Nephron (organoid): ENCODE results near the gene PIK3R5.
A peak's percentile ranks its signal among the peaks of the same experiment; 100 is the strongest.

Experiments
- H3K27ac Mint-ChIP-seq, 3 experiments: 2 replicates each; pipeline ENCODE4 v1.8.0; 2020; ENCODE audit warnings: mixed read lengths in 3 of 3, mild to moderate bottlenecking in 2 of 3, moderate library complexity in 1 of 3
- H3K27me3 Mint-ChIP-seq: 2 replicates; pipeline ENCODE4 v1.8.0; 2021; ENCODE audit warnings: low read depth, mild to moderate bottlenecking, moderate library complexity, mixed read lengths
- H3K36me3 Mint-ChIP-seq: 2 replicates; pipeline ENCODE4 v1.8.0; 2020; ENCODE audit warnings: low read depth, mixed read lengths
- H3K4me1 Mint-ChIP-seq: 2 replicates; pipeline ENCODE4 v1.8.0; 2020; ENCODE audit warnings: mixed read lengths
- H3K4me3 Mint-ChIP-seq, 3 experiments: 2 replicates each; pipeline ENCODE4 v1.8.0; 2020; ENCODE audit warnings: mild to moderate bottlenecking in 3 of 3, mixed read lengths in 3 of 3, moderate library complexity in 2 of 3
- H3K9me3 Mint-ChIP-seq: 2 replicates; pipeline ENCODE4 v1.8.0; 2020; ENCODE audit warnings: mixed read lengths
- CTCF ChIP-seq, 3 experiments: fragments of 200-600 bp; sonication (generic); IDR thresholded peaks; one replicate each; pipeline ENCODE4 v1.5.0; 2021; ENCODE audit warnings: antibody characterized with exemption in 3 of 3; ENCODE audit not compliant: unreplicated experiment in 3 of 3

The PIK3R5 gene

GRCh38 chr17:8873801-8874715, 91.4 kb downstream of the PIK3R5 start:
- Mint-ChIP-seq H3K36me3 (no peaks in the 10 kb centered on the region), H3K4me3 (no peak overlapping the region), H3K27me3 (peaks cover 36% of the 10 kb centered on the region)

GRCh38 chr17:8872705-8873435, 92.6 kb downstream of the PIK3R5 start:
- H3K9me3 Mint-ChIP-seq, result no peaks in the 10 kb centered on the region
- H3K36me3 Mint-ChIP-seq, result no peaks in the 10 kb centered on the region
- no peak for TF ChIP-seq CTCF (IDR thresholded peaks at IDR 0.05; ENCODE audit: unreplicated experiment in 3 of 3)
- H3K4me3 Mint-ChIP-seq, result peak overlapping the region in 1 of 3 experiments; percentile 1
- peaks cover 47% of the 10 kb centered on the region for H3K27me3 Mint-ChIP-seq
- peaks cover 18% of the 10 kb centered on the region for H3K4me1 Mint-ChIP-seq
- H3K27ac Mint-ChIP-seq, result no peak overlapping the region

More at GRCh38 chr17:8873801-8874715, 91.4 kb downstream of the PIK3R5 start:
- Mint-ChIP-seq H3K9me3 (no peaks in the 10 kb centered on the region), H3K4me1 (peaks cover 18% of the 10 kb centered on the region), H3K27ac (no peak overlapping the region)
- TF ChIP-seq CTCF (IDR thresholded peaks at IDR 0.05; ENCODE audit: unreplicated experiment in 3 of 3), result no peak

- Mint-ChIP-seq H3K27ac (no peak overlapping the region), H3K27me3 (peaks cover 52% of the 10 kb centered on the region), H3K36me3 (no peaks in the 10 kb centered on the region), H3K4me3 (no peak overlapping the region), H3K9me3 (no peaks in the 10 kb centered on the region), H3K4me1 (peaks cover 18% of the 10 kb centered on the region)
- no peak for TF ChIP-seq CTCF (IDR thresholded peaks at IDR 0.05; ENCODE audit: unreplicated experiment in 3 of 3)
These were observed 93.3 kb downstream of the PIK3R5 start for GRCh38 chr17:8872036-8872704.

GRCh38 chr17:8871081-8871581, 94.4 kb downstream of the PIK3R5 start:
- Mint-ChIP-seq H3K27me3 (peaks cover 56% of the 10 kb centered on the region), H3K9me3 (no peaks in the 10 kb centered on the region), H3K36me3 (no peaks in the 10 kb centered on the region), H3K27ac (no peak overlapping the region), H3K4me1 (peaks cover 18% of the 10 kb centered on the region), H3K4me3 (no peak overlapping the region)
- no peak for TF ChIP-seq CTCF (IDR thresholded peaks at IDR 0.05; ENCODE audit: unreplicated experiment in 3 of 3)

- H3K27ac Mint-ChIP-seq, result no peak overlapping the region
These were observed 95.0 kb downstream of the PIK3R5 start for GRCh38 chr17:8870406-8871040.

More at GRCh38 chr17:8870406-8871040, 95.0 kb downstream of the PIK3R5 start:
- Mint-ChIP-seq H3K4me1 (peaks cover 18% of the 10 kb centered on the region), H3K27me3 (peaks cover 56% of the 10 kb centered on the region), H3K9me3 (no peaks in the 10 kb centered on the region), H3K36me3 (no peaks in the 10 kb centered on the region), H3K4me3 (no peak overlapping the region)
- TF ChIP-seq CTCF (IDR thresholded peaks at IDR 0.05; ENCODE audit: unreplicated experiment in 3 of 3), result no peak
